HG02678 (cell line): Measurements from ENCODE around the gene CACNA2D2.

ENCODE experiments used
- ATAC-seq: cut with Tn5 transposase; IDR thresholded peaks from one replicate; pipeline ENCODE4 v1.9.1; 2021; ENCODE audit warnings: mild to moderate bottlenecking, moderate library complexity; ENCODE audit not compliant: unreplicated experiment

Gene CACNA2D2

DNA sequence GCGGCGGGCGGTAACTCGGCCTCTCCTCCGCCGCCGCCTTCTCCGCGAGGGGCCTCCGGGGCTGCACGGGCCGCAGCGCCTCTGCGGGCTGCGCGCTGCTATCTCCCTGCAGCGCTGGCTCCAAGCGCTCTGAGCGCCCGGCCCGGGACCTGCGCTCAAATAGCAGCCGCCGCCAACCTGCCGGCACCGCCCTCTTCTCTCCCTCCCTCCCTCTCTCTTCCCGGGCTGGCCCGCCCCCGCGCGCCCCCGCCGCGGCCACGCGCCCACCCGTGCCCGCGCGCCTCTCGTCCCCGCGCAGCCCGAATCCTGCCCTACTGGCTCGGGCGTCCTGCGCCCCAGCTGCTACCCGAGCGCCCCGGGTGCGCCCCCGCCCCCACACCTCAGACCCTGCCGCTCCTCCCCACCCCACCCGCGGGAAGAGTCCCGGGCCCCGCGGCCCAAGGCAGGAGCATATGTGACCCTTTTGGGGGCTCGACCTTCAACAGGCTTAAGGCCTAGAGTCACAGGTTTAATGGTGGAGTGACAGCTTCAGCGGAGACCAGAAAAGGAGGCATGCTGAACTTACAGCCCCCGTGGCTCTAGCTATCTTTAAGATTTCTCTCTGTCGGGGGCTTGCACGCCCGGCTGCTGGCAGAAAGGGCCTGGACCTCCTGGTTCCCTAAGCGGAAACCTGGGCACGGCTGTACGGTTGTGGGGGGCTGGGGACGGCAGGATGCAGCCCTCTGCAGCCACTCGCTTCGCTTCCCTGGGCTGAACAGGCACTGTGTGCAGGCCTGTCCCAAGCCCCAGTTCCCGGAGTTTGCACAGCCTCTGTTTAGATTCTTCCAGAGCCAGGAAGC is at the start of gene CACNA2D2:
Gene CACNA2D2 (minus strand): TSS at position 131 of the 839 bp plus-strand sequence. CDS start 211 bp downstream, outside the sequence.
- ATAC-seq: no peak

DNA sequence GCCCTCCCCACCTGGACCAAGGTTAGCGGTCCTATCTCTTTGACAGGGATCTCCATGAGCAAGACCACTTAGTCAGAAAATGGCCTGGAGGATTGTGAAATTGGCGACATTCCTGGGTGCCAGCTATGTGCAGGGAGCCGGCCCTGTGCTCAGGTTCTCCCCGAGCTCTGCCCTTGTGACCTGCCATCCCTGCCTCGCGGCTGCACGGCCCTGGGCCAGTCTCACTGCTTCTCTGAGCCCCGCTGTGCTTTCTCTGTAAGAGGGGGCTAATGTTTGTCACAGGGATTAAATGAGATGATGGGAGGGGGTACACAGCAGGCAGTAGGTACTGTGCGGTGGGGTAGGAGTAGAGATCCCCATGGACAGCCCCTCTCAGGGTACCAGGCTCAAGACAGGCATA is 49.2 kb upstream of the CACNA2D2 start:
- ATAC-seq: no peak

DNA sequence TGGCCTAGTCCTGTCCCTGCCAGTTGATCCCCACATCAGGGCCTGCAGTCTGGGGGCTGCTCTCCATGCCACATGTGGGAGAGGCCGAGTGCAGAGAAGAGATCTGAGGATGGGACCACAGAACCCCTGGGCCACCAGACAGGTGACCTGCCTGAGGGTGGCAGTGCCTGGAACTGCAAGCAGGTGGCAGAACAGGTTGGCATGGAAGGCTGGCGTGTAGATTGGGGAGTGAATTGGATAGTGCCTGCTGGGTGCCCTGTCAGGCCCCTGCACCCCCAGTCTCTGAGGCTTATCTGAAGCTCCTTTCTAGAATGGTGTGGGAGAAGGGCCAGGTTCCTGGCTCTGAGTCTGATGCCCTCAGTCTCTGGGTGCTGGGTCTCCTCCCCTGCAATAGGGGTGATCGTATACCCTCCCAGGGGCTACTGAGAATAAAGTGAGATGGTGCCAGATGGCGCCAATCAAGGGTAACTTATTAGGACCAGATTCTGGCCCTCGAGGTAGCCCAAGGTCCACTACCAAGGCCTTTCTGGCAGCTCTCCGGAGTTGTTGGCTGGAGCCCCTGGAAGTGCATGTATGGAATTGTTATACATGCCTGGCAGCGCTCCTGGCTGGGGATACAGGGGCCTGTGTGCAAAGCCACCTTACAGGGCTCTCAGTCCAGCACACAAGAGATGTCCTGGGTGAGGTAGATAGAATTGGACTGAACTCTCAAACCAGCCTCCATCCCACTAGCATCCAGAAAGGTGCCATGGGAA is 48.4 kb upstream of the CACNA2D2 start:
- ATAC-seq: no peak

GRCh38 chr3:50551054-50551659 is 47.7 kb upstream of the CACNA2D2 start:
- no peak for ATAC-seq

DNA sequence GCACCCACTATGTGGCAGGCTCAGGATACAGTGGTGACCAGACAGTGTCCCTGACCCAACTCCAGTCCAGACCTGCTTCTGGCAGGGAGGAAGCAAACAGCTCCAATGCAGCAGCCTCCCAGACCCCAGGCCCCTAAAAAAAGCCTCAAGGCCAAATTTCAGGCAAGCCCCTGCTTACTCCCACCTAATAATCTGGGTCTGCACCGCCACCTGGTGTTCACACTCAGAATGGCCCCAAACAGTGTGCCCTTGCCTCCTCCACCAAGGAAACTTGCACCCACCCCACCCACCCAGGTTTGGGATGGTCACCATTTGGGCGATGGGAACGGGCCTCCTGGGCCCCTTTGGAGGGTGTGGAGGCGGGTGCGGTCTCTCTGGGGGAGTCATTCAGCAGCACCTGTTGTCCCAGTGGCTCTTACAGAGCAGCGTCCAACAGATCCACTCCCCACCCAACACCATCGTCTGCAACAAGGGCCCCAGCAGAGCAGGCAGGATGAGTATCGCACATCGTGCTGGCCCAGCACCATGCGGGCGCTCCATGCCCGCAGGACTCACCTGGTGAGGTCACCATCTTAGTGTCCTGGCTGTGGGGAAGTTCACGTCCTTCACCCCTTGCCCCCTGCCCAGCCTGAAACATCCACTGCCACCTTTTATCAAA is 46.8 kb upstream of the CACNA2D2 start:
- ATAC-seq: no peak

DNA sequence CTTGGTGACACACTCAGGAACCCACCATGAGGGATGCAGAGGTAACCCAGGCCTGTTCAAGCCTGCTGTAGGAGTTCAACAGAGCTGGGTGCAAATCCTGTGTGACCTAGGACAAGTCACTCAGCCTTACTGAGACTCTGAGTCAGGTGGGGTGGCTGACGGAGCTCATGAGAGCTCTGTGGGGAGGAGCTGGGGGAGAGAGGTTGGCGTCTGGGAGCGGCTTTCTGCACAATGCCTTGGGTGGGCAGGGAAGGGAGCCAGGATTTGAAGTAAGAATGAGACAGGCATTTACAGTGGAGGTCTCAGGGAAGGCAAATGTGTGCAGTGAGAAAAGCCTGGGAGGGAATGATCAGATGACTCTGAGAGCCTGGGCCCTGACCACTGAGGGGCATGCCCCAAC is 45.8 kb upstream of the CACNA2D2 start:
- ATAC-seq: no peak

DNA sequence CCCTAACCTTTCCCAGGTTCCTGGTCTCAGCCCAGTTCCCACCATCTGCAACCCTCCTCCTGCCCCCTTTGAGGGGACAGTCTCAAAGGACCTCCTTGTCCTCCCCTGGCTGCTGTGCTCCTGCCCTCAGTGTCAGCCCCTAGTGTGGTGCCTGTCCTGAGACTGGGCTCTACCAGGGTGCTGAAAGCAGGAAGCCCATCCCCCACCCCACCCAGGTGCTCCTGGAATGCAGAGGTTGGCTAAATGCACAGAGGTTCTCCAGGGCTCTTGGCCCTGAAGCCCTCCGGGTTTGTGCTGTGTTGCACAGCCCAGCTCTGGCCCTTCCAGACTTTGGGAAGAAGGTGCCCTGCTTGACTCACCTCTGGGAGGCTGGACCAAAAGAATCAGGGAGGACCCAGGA is 42.3 kb upstream of the CACNA2D2 start:
- ATAC-seq: no peak

- ATAC-seq: no peak
Observed at GRCh38 chr3:50542177-50543034, 39.0 kb upstream of the CACNA2D2 start.

GRCh38 chr3:50539356-50540286 is 36.2 kb upstream of the CACNA2D2 start:
- no peak for ATAC-seq

GRCh38 chr3:50537421-50538129 is 34.1 kb upstream of the CACNA2D2 start:
- ATAC-seq: no peak

DNA sequence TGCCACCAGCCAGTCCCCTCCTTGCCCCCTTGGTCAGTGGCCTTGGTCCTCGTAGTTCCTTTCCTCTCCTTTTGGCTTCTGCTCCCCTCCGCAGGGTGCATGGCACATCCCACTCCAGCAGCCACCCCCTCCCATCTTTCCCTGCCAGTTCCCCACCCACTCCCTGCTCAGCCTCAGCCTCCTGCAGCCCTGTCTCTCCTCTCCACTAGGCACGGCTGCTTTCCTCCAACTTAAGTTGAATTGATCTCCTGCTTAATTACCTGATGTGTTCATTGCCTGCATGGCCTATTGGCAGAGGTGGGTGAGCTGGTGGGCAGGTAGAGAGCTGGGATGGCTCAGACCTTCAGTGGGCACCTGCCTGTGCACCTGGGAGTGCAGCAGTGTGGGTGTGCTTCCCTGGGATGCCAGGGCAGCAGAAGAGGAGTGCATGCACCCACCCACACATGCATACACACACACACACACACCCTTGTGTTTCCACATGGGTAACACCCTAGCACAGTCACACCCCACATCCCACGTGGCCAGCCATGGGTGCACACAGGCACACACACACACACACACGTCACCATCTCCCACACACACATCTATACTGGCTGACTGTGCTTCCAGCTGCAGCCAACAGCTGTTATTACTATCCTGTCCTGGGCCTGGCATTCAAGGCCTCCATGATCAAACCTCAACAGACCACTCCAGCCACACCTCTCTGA is 33.2 kb upstream of the CACNA2D2 start:
- no peak for ATAC-seq

GRCh38 chr3:50534681-50535330 is 31.4 kb upstream of the CACNA2D2 start:
- no peak for ATAC-seq

DNA sequence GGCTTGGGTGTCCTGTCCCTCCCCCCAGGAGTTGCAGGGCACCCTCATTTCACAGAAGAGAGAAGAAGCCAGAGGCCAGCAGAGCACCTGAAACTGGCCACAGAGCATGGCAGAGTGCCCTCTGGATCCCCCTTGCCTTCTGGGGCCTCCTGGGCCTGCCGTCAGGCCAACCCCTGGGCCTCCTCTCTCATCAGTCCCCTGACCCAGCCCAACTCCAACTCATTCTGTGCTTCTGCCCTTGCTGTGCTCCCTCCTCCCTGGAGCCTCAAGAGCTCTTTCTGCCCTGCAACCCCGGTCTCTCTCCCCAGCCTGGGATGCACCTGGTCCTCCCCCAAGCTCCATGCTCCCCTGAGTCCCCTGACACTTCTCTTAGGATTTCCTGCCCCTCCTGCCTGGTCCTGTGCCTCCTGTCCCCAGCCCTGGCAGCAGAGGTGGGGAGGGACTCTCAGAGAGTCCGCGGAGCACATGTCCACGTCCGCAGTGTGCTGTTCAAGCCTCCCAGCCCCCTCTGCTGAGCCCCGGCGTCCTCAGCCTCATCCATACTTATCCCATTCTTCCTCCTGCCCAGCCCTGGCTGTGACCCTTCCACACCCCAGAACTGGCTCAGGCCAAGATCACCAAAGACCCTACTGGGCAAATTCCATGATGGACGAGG is 30.5 kb upstream of the CACNA2D2 start:
- no peak for ATAC-seq

- ATAC-seq: no peak
Observed at GRCh38 chr3:50533316-50533715, 29.9 kb upstream of the CACNA2D2 start.

- no peak for ATAC-seq
Observed at GRCh38 chr3:50532062-50532705, 28.8 kb upstream of the CACNA2D2 start.

- ATAC-seq: no peak
Observed at GRCh38 chr3:50531201-50531600, 27.8 kb upstream of the CACNA2D2 start.
